GM19238 (cell line): ENCODE results near the gene KIF3A.
"Not testable (repeated sequence)": the region's sequence is repeated elsewhere in the genome, so short reads cannot be mapped to it uniquely, and the experiment has no call there.

ENCODE experiments used
- DNase-seq: peaks from one replicate; pipeline ENCODE4 v3.0.0; 2011; ENCODE audit warnings: low spot score; ENCODE audit not compliant: insufficient read length

KIF3A gene

GRCh38 chr5:132718544-132719312, 18.6 kb downstream of the KIF3A start:
- DNase-seq = no peak

GRCh38 chr5:132714456-132715307, 22.7 kb downstream of the KIF3A start:
- no peak for DNase-seq

DNA sequence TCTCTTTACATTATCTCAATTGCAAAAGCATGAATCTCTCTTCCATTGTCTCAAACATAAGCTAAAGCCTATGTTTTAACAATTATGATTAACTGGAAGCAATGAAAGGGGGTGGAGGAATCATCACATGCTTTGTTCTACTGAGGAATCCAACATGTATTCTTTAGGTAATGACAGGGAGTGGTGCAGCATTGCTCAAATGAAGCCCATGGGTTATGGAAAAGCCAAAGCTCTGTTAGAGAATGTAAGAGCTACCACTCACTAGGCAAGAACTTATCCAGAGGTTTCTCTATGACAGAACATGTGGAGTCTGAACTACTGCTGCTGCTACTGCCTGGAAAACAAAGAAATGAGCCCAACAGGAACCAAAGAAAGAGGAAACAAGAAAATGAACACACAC, 28.7 kb downstream of the KIF3A start:
- DNase-seq = no peak

DNA sequence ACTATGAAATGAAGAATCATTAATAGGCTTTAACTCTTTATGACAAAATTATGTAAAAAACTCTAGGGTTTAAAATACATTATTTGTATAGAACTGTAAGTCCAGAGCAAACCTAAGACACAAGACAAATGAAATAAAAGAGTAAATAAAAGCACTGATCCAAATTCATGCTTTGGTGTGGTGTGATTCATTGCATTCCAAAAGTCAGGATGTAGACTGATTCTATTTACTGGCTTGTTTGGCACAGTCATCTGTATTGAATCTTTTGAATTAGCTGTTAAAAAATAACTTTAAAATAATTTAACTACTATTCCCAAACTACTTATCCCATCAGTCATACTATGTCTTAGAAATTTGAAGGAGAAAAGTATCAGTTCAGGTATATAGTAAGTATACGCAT, 32.5 kb downstream of the KIF3A start:
- no peak for DNase-seq

- DNase-seq = no peak
These were observed 41.4 kb downstream of the KIF3A start for GRCh38 chr5:132695956-132696355.

- no peak for DNase-seq
These were observed 44.7 kb downstream of the KIF3A start for GRCh38 chr5:132692632-132692967.

- DNase-seq = not testable (repeated sequence)
These were observed 45.4 kb downstream of the KIF3A start for GRCh38 chr5:132691755-132692631.

DNA sequence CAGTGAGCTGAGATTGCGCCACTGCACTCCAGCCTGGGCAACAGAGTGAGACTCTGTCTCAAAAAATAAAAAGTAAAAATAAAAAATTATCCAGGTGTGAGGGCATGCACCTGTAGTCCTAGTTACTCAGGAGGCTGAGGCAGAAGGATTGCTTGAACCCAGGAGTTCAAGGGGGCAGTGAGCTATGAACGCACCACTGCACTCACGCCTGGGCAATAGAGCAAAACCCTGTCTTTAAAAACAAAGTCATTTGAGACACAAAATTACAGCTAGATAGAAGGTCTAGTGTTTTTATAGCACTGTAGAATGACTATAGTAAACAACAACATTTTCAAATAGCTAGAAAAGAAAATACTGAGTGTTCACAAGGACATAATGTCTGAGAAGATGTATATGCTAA, 47.2 kb downstream of the KIF3A start:
- DNase-seq = no peak

DNA sequence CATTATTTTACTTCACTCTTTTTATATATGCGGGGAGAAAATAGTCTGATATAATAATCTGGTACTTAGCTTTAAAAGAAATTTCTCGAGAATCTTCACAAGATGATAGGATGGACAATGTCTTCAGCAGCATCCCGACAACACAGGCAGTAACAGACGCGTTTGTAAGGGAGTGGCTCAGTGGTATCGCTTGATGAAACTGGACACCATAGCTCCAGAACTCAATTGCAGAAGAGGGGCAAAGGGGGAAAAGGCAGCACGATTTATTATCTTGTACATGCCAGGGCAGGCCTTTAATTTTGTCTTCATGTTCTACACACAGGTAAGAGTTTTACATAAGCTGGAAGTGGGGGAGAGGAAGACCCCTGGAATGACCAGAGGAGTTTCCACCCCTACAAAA, 47.8 kb downstream of the KIF3A start:
- no peak for DNase-seq

- DNase-seq = no peak
These were observed 48.6 kb downstream of the KIF3A start for GRCh38 chr5:132688536-132689339.

DNA sequence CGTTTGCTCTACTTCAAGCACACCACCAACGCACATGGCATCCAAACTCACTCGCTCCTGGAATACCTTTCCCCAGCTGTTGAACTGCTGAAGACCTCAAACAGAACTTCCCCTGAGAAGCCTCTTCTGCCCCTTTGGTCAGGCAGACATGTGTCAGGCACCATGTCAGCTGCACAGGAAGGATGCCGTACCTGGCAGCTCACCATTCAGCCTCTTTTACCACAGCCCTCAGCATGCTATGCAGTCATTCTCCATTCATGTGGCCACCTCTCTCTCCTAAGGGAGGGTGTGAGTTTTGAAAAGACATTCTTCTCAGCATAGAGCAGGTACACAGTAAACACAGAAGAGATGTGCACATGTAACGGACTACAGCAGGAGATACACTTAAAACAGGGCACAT, 49.4 kb downstream of the KIF3A start:
- DNase-seq = no peak

GRCh38 chr5:132686193-132686592, 51.2 kb downstream of the KIF3A start:
- no peak for DNase-seq

- no peak for DNase-seq
These were observed 52.2 kb downstream of the KIF3A start for GRCh38 chr5:132684922-132685720.

- DNase-seq = no peak
These were observed 52.9 kb downstream of the KIF3A start for GRCh38 chr5:132684491-132684890.

DNA sequence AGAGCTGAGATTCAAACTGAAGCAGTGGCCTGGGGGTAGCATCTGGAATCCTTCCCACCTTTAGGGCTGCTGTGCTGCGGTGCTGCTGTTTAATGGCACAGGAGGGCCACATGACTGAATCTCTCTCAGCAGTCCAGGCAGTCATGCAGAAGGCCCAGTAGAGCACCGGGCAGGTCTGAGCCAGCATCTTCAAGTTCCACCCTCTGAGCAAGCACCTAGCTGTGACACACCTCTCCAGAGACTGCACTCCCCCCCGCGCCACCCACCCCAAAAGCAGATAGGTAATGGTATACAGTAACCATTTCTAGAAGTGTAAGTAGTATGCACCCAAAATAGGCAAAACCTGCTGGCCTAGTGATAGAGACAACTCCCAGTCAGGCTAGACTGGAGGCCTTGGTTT, 55.4 kb downstream of the KIF3A start:
- no peak for DNase-seq

DNA sequence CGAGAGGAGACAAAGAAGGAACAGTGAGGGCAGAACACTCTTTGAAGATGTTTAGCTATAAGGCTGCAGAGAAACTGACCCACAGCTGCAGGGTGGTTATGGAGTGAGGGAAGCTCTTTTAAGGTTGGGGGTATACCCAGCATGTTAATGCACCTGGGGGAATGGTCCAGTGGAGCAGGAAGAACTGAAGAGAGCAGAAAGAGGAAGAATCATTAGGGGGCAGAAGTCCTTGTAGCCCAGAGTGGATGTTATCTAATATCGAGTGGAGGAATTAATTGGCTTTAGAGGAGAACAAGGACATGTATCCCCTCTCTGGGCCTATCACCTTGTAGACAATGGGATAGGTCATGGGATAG, 55.9 kb downstream of the KIF3A start:
- no peak for DNase-seq

DNA sequence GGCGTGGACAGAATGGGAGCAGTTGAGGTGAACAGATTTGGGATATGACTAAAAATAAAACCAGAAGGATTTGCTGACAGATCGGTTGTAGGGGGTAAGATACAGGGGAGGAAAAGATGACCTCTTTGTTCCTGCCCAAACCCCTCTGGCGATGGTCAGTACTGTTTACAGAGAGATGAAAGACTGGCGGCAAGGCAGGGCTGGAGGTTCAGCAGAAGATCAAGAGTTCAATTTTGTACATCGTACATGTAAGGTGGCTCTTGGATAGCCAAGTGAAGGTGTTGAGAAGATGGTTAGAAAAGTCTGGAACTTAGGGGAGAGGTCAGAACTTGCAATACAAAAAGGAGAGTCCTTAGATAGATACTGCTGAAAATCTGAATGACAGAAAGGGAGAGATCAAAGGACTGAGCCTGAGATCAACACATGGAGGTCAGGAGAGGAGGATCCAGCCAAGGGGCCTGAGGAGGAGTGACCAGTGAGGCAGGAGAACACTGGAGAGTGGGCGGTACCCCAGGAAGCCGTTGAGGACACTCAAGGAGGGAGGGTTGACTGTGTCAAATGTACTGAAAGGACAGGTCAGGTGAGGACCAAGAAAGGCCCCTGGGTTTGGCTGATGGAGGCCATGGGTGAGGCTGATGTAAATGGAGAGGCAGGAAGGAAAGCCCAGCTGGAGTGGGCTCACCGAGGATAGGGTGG, 56.4 kb downstream of the KIF3A start:
- DNase-seq = no peak

- no peak for DNase-seq
These were observed 57.5 kb downstream of the KIF3A start for GRCh38 chr5:132679717-132680380.

DNA sequence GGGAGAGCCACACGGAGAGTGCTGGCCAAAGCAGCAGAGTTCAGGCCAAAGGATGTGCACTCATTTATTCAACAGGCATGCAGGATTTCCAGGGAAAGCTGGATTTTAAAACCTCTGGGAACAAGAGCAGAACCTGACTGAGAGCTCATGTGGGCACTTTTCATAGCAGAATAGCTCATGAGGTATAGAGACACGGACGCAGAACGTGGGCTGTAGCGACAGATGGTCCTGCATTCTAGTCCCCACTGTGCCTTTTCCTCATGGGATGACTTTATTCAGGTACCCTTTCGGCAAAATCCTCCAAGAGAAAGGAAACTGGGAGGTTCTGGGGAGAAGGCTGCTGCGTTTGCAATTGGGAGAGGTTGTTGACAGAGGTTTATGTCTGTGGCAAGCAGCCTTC, 58.2 kb downstream of the KIF3A start:
- no peak for DNase-seq
